Measurements from ENCODE around the gene HSD17B10.
A peak's percentile ranks its signal among the peaks of the same experiment; 100 is the strongest.
"Not testable (repeated sequence)": the region's sequence is repeated elsewhere in the genome, so short reads cannot be mapped to it uniquely, and the experiment has no call there.

The HSD17B10 gene

GRCh38 chrX:53433651-53434639 lies at the start of gene HSD17B10:
Gene HSD17B10, minus strand, starts transcription at chrX:53434370. Its CDS starts 25 bp downstream, at chrX:53434345.
- DNase-seq (ENCODE audit: low read depth): peak; percentile 76

GRCh38 chrX:53483416-53483815 lies 49.2 kb upstream of the HSD17B10 start:
- DNase-seq (ENCODE audit: low read depth): no peak

DNA sequence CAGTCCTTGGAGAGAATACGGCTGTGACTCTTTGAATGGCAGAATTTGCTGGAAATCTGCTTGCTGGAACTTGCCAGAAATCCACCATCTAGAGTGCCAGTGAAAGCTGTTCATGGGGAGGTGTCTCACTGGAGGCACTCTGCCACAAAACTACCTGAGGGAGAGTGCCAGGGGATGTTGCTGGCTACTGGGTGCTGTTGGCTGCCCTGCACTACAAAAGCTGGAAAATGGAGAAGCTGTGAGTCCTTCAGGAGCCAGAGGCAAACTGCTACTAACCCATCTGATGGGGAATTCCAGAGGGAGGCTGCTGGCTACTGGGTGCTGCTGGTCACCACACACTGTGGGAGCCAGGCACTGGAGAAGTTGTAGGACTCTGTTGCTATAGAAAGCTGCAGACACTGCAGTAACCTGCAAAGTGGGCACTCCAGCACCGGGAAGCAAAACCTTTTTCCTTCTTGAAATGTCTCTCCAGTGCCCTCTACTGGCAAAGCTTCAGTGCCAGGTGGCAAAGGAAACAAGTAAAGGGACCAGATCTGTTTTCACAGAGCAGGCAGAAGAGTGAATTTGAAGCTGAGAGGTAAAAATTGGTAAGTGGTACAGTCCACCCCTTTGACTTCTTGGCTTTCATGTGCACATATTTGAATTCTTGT lies 47.8 kb upstream of the HSD17B10 start:
- DNase-seq (ENCODE audit: low read depth): peak; percentile 1

DNA sequence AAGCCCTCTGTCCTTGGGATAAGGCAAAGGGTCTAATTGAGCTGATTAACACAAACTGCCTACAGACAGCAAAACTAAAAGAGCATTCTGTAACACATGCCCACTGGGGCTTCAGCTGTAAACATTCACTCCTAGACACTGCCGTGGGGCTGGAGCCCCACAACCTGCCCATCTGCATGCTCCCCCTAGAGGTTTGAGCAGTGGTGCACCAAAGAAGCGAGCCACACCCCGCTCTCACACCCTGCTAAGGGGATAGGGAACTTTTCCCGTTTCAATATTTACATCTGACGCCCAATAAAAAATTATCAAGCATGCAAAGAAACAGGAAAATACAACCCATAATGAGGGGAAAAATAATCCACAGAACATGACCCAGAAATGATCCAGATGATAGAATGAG lies 46.9 kb upstream of the HSD17B10 start:
- DNase-seq (ENCODE audit: low read depth): no peak

GRCh38 chrX:53479301-53479700 lies 45.1 kb upstream of the HSD17B10 start:
- DNase-seq (ENCODE audit: low read depth): no peak

DNA sequence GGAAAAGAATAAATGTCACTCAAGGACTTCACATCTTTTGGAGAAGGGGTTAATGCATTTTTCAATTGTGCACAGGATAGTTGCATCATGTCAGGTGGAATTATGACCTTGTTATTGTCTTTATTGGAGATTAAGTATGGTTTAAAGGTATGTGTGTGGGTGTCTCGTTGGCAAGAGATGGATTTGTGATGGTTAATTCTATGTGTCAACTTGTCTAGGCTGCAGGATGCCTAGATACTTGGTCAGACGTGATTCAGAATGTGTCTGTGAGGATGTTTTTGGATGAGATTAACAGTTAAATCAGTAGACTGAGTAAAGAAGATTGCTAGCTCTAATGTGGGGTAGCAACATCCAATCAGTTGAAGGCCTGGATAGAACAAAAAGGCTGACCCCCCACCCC lies 42.2 kb upstream of the HSD17B10 start:
- DNase-seq (ENCODE audit: low read depth): no peak

- no peak for DNase-seq (ENCODE audit: low read depth)
These were observed 40.5 kb upstream of the HSD17B10 start for GRCh38 chrX:53474707-53475106.

- DNase-seq (ENCODE audit: low read depth): no peak
These were observed 37.2 kb upstream of the HSD17B10 start for GRCh38 chrX:53471346-53471745.

GRCh38 chrX:53468659-53469058 lies 34.5 kb upstream of the HSD17B10 start:
- DNase-seq (ENCODE audit: low read depth): not testable (repeated sequence)

- DNase-seq (ENCODE audit: low read depth): no peak
These were observed 23.9 kb upstream of the HSD17B10 start for GRCh38 chrX:53458082-53458481.

DNA sequence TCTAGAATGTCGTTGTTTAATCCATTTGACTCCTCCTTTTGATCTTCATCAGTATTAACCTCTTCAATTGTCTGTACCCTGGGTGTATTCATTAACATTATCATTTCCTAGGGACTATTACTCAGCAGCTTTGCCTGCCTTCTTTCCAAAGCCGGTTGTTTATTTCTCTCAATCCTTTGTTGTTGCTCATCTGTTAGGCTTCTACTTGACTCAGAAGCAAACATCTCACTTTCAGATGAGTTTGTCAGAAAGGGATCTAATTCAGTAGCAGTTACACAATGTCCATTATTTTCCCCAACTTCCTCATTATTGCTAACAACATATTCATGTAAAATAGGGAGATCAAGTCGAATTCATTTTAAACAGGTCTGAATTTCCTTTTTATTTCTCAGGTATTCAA lies 22.1 kb upstream of the HSD17B10 start:
- DNase-seq (ENCODE audit: low read depth): no peak

DNA sequence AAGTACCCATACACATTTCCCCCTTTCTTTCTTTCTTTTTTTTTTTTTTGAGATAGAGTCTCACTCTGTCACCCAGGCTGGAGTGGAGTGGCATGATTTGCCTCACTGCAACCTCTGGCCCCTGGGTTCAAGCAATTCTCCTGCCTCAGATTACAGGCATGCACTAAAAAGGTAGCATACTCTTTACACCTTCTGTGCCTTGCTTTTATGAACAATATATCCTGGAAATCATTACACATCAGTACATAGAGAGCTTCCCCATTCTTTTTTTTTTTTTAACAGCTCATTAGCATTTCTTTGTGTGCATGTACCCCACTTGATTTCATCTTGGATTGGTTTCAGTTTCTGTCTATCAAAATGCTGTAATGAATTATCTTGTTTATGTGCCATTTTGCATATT lies 18.6 kb upstream of the HSD17B10 start:
- no peak for DNase-seq (ENCODE audit: low read depth)

DNA sequence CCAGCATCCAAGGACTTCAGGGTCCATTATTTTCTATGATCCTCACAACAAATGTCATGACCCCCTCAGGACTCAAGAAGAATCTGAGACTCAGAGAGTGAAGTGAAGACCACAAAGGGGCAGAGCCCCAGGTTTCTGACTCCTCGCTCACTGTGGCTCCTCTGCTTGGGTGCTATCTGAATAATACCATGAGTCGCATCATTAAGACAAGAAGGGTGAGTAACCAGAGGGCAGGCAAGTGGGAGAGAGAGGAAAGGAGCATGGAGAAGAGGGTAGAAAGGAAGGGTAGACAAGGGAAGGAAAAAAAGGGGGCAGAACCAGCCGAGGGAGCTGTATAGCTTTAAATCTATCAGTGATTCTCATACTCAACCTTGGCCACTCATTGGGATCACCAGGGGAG lies 15.5 kb upstream of the HSD17B10 start:
- DNase-seq (ENCODE audit: low read depth): no peak

DNA sequence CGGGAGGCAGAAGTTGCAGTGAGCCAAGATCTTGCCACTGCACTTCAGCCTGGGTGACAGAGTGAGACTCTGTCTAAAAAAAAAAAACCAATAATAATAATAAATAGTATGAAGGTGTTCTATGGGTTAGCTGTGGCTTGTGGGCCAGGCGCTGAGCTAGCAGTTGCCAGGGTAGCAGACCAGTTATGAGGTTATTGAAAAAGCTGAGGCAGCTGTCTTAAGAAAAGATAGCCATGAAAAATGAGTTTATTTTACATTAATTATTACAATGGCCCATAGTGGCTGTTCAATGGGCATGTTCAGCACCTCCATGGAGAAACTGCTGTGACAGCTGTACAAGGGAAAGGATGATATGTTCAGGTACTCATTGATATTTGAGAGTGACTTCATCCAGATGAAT lies 13.3 kb upstream of the HSD17B10 start:
- no peak for DNase-seq (ENCODE audit: low read depth)

DNA sequence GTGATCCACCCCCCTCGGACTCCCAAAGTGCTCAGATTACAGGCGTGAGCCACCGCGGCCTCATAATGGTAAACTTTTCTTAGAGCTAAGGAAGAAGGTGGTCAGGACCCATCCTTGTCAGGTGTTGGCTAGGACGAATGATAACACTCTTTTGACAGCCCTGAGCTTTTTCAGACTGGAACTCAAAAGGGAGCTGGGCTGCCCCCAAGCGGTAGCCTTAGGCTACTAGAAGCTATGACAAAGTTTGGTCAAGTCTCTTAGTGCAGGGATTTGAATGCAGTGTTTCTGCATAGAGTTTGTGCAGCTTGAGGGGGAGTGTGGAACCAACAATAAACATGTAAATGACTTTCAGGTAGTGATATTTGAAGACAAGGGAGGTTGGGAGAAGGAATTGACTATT lies 11.8 kb upstream of the HSD17B10 start:
- no peak for DNase-seq (ENCODE audit: low read depth)

GRCh38 chrX:53442322-53442631 lies 8.1 kb upstream of the HSD17B10 start:
- DNase-seq (ENCODE audit: low read depth): no peak

DNA sequence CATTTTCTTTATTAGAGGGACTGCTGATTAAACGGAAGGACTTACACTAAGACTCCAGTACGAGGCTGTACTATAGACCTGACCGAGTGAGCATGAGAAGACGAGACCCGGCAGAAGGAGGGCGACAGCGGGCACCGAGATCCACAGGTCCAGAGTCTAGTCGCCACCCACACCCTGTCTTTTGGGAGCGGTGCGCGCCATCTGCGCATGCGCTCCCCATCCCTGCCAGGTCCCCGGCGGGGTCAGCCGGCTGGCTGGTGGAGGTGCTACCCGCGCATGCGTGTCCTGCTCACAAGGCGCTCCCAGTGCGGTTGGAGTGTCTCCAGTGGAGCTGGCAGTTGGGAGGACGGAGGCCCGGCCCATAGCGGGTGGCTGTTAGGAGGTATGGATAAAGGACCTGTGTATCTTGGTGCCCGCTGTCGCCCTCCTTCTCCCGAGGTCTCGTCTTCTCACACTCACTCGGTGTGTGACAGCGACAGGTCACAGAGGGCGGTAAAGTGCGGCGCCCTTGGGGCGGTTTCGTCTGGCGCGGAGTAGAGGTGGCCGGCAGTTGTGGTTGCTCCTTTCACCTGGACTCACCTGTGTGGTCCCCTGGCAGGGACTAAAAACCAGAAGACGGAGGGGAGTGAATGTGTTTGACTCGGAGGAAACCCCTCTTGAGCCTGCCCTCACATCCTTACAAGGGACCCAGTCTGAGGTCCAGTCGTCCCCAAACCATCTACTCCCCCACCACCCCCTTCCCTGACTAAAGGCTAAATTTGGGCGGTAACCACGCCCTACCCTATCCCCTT lies 7.6 kb upstream of the HSD17B10 start:
- DNase-seq (ENCODE audit: low read depth): peak; percentile 59

- DNase-seq (ENCODE audit: low read depth): no peak
These were observed 6.7 kb upstream of the HSD17B10 start for GRCh38 chrX:53440621-53441517.

- no peak for DNase-seq (ENCODE audit: low read depth)
These were observed 5.9 kb upstream of the HSD17B10 start for GRCh38 chrX:53440101-53440500.

DNA sequence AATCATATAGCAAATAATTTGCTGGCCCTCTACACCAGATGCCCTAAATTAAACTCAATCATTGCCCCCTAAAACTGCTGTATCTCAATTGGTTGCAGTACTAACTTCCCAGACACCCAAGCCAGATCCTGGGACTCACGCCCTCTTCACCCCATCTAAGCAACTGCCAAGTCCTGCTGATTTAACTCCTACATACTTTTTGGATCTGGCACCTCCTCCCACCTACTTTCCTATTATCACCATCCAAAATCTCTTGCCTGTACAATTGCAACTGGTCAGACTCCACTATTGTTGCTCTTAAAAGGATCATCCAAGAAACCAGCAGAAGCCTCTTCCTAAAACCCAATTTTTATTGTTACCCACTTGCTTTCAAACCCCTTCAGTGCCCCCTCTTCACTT lies 4.7 kb upstream of the HSD17B10 start:
- DNase-seq (ENCODE audit: low read depth): no peak

DNA sequence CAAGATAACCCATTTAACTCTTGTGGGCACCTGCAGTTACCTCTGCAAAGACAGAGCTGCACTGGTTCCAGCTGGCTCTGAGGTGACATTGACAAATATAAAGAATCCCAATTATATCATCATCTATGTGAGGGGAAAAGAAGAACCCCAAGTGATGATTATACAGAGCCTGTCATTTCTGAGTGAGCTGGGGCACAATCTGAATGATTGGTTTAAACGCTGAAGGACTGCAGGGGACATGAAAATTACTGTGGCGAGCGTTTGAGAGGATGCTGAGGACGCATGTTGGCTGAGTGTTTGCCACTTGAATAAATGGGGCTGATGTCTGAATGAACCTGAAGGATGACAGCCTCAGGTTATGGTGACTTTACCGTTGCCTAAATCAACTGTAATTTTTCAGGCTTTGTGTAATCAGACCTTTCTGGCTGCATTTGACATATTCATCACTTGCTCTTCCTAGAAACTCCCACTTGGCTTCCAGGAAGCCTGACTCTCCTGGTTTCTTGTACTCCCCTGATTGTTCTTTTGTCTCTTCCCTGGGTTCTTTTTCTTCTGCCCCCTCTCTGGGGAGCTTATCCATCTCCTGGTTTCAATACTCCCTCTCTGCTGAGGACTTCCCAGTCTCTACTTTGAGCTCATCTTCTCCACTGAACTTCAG lies 4.1 kb upstream of the HSD17B10 start:
- DNase-seq (ENCODE audit: low read depth): no peak

Data from activated T-helper 1 cell treated with Interleukin-2 at 50 U/mL for 16 hours (primary cell).